Epithelial cell of proximal tubule (primary cell): ENCODE results near the gene SIMC1. TPM values are rescaled to one million over a fixed set of nuclear protein-coding genes. Genes with fewer than 3 reads are reported as not detected.
"Not testable (repeated sequence)": the region's sequence is repeated elsewhere in the genome, so short reads cannot be mapped to it uniquely, and the experiment has no call there.

Experiments used
- DNase-seq: peaks from one replicate; pipeline ENCODE4 v3.0.0-alpha.2; 2011; ENCODE audit warnings: low read depth
- H3K4me3 ChIP-seq: 2 replicates; pipeline ENCODE4 v1.5.1; 2011; ENCODE audit warnings: low read depth, mild to moderate bottlenecking, low read length
- CTCF ChIP-seq: conservative IDR thresholded peaks from 2 replicates; pipeline ENCODE4 v1.5.1; 2012; ENCODE audit warnings: low read depth, mild to moderate bottlenecking, low read length
- total RNA-seq: library from RNA; depleted of rRNA; stranded (reverse); fragments of >200 nt; gene quantifications from 2 replicates; pipeline ENCODE4 v1.2.3, GENCODE V29; 2015

The SIMC1 gene
- total RNA-seq, 1 donor from 2014 or later = 12.2 TPM

- peak; percentile 45 for TF ChIP-seq CTCF
- not testable (repeated sequence) for DNase-seq, H3K4me3 ChIP-seq
These were observed 3.1 kb upstream of the SIMC1 start for GRCh38 chr5:176235155-176235554.

DNA sequence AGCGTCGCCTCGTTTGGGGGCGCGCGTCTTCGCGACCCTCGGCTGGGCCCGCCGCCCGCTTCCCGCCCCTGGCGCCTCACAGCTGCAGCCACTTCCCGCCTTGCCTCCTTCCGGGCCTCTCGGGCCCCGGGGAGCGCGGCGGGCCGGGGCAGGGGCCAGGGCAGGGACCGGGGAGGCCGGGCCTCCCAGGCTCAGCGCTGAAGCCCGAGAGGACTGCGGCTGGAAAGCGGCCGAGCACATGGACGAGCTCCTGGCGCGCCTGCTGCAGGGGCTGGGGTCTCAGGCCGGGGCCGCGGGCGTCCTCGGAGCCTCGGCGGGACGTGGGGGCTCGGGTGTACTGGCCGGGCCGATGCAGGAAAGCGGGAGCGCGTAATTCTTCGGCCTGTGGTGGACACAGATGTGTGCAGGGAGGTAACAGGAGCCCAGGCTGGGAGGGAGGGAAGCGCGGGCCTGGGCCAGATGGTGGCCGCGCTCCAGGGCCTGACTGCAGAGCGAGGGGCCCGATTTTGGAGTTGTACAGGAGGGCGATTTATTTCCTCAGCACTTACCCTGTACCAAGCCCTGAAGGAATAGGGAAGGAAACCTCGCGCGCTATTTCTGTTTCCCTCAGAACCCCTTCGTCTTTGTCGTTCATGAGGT lies 540 bp downstream of the SIMC1 start:
- H3K4me3 ChIP-seq = peak overlapping the region; percentile 41
- not testable (repeated sequence) for DNase-seq

DNA sequence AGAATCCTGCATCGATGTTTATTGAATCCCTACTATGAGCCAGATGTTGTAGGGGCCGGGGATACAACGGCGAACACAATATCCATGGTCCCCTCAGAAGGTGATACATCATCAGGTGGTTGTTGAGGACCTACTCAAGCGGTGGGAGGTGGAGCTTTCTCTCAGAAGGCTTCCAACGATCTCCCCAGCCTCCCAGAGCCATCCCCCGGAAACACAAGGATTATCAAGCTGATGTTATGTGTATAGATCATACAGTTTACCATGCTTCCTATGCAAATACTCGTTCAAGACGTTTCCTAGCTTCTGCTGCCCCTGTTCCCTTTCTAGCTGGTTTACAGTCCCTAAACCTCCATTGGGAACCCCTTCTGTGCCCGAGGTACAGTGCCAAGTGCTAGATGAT lies 1.1 kb downstream of the SIMC1 start:
- not testable (repeated sequence) for H3K4me3 ChIP-seq

GRCh38 chr5:176244318-176244717 lies 6.1 kb downstream of the SIMC1 start:
- not testable (repeated sequence) for H3K4me3 ChIP-seq, DNase-seq

More for the DNA sequence above, 1.1 kb downstream of the SIMC1 start:
- DNase-seq = not testable (repeated sequence)

DNA sequence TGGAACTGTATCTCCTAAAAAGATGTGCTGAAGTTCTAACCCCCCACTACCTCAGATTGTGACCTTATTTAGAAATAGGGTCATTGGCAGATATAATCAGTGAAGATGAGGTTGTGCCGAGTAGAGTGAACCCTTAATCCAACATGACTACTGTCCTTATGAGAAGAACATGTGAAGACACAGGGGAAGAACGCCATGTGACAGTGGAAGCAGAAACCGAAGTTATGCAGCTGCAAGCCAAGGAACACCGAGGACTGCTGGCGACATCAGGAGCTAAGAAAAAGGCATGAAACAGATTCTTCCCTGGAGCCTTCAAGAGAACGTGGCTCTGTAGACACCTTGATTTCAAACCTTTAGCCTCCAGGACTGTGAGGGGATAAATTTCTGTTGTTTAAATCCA lies 6.8 kb downstream of the SIMC1 start:
- DNase-seq = not testable (repeated sequence)

GRCh38 chr5:176245489-176245888 lies 7.3 kb downstream of the SIMC1 start:
- not testable (repeated sequence) for H3K4me3 ChIP-seq, DNase-seq

More for the DNA sequence above, 6.8 kb downstream of the SIMC1 start:
- H3K4me3 ChIP-seq = not testable (repeated sequence)

GRCh38 chr5:176250691-176251090 lies 12.5 kb downstream of the SIMC1 start:
- H3K4me3 ChIP-seq = not testable (repeated sequence)

GRCh38 chr5:176252171-176252570 lies 13.9 kb downstream of the SIMC1 start:
- H3K4me3 ChIP-seq, DNase-seq: not testable (repeated sequence)

More at GRCh38 chr5:176250691-176251090, 12.5 kb downstream of the SIMC1 start:
- not testable (repeated sequence) for DNase-seq

- H3K4me3 ChIP-seq, DNase-seq: not testable (repeated sequence)
These were observed 15.3 kb downstream of the SIMC1 start for GRCh38 chr5:176253370-176254065.

GRCh38 chr5:176254066-176254393 lies 15.8 kb downstream of the SIMC1 start:
- peak; percentile 19 for TF ChIP-seq CTCF
- H3K4me3 ChIP-seq, DNase-seq: not testable (repeated sequence)

GRCh38 chr5:176257871-176258505 lies 19.8 kb downstream of the SIMC1 start:
- DNase-seq, H3K4me3 ChIP-seq: not testable (repeated sequence)

DNA sequence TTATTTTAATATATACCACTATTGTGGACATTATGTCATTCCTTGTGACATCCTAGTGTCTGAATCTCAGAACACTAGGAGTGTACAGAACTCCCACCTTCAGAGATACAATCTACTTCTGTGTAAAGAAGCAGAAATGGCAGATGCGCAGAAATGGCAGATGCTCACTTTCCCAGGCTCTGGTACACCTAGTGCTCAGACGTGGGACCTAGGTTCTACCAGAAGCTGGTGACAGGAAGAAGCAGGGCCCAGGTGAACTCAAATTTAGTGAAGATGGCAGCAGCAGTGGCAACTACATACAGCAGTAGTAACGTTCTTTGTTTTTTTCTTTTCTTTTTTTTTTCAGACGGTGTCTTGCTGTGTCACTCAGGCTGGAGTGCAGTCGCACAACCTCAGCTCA lies 22.5 kb downstream of the SIMC1 start:
- not testable (repeated sequence) for DNase-seq, H3K4me3 ChIP-seq

- not testable (repeated sequence) for DNase-seq, H3K4me3 ChIP-seq
These were observed 28.2 kb downstream of the SIMC1 start for GRCh38 chr5:176266448-176266847.

DNA sequence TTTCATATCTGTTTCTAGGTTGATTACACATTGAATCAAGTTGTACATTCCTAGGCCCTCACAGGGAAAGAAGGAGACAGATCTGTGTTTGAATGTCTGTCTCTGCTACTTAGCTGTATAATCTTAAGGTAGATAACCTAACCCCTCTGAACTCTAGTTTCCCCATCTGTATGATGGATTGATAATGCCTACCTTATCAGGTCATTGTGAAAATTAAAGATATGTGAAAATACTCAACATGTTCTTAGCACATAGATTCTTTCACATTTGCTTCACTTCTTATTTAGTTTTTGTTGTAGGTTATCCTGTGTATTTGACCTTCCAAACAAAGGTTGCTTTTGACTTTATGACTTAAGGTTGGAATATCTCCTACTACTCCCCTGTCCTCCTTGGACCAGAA lies 50.8 kb downstream of the SIMC1 start:
- H3K4me3 ChIP-seq, DNase-seq: not testable (repeated sequence)

DNA sequence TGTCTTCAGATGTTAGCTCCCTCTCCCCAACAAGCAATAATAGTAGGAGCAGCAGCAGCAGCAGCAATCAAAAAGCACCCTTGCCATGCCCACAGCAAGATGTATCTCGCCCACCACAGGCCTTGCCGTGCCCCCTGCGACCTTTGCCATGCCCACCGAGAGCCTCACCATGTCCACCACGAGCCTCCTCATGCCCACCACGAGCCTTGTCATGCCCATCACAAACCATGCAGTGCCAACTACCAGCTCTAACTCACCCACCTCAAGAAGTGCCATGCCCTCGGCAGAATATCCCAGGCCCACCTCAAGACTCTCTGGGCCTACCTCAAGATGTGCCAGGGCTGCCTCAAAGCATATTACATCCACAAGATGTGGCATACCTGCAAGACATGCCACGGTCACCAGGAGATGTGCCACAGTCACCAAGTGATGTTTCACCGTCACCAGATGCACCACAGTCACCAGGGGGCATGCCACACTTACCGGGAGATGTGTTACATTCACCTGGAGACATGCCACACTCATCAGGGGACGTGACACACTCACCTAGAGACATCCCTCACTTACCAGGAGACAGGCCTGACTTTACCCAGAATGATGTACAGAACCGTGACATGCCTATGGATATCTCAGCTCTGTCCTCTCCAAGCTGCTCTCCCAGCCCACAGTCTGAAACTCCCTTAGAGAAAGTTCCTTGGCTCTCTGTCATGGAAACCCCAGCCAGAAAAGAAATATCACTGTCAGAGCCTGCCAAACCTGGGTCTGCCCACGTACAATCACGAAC lies 52.0 kb downstream of the SIMC1 start:
- DNase-seq, H3K4me3 ChIP-seq: not testable (repeated sequence)

GRCh38 chr5:176305356-176305755 lies 67.1 kb downstream of the SIMC1 start:
- DNase-seq, H3K4me3 ChIP-seq: not testable (repeated sequence)
